Activated CD4-positive, alpha-beta T cell treated with anti-CD3 and anti-CD28 coated beads, Interleukin-2, amount 50 U/mL, for 24 hours (primary cell): ENCODE data around the gene DPEP2.
"Not testable (repeated sequence)": the region's sequence is repeated elsewhere in the genome, so short reads cannot be mapped to it uniquely, and the experiment has no call there.

Experiments
- DNase-seq, 2 donors: peaks; one replicate each; pipeline ENCODE4 v3.0.0-alpha.2; 2020; ENCODE audit warnings: low read depth in 1 of 2, low spot score in 1 of 2

The DPEP2 gene

DNA sequence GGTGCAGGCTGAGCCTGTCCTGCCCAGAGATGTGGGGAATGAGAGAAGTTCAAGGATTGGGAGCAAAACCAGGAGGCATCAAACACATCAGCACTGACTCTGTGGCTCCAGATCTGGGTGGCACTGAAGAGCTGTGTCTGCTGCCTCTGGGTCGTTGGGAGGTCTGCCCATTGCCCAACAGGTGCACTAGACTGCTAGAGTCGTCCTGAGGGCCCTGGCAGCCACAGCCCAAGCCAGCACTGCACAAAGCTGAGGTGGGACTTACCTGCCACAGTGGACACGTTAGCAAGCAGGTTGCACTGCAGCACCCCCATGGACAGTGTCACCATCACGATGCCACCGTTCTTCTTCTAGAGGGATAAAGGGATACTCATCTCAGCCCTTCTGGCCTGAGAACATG lies 22.3 kb downstream of the DPEP2 start:
- DNase-seq: no peak

DNA sequence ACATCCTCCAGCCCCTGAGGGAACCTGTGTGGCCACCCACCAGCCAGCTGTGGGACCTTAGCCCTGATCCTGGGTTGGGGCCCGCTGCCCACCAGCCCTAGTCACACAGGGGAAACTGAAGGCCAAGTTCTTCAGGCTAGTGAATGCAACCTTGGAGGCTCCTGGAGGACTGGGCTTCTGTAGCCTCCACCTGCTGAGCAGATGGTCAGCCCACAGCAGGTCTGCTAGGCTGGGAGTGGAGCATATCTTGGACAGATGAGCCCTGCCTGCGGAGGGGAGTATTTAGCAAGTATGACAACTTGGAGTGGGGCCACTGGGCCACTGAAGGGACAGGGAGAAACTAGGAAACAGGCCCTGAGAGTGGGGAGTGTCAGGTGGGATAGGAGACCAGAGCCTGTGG lies 23.1 kb downstream of the DPEP2 start:
- no peak for DNase-seq

DNA sequence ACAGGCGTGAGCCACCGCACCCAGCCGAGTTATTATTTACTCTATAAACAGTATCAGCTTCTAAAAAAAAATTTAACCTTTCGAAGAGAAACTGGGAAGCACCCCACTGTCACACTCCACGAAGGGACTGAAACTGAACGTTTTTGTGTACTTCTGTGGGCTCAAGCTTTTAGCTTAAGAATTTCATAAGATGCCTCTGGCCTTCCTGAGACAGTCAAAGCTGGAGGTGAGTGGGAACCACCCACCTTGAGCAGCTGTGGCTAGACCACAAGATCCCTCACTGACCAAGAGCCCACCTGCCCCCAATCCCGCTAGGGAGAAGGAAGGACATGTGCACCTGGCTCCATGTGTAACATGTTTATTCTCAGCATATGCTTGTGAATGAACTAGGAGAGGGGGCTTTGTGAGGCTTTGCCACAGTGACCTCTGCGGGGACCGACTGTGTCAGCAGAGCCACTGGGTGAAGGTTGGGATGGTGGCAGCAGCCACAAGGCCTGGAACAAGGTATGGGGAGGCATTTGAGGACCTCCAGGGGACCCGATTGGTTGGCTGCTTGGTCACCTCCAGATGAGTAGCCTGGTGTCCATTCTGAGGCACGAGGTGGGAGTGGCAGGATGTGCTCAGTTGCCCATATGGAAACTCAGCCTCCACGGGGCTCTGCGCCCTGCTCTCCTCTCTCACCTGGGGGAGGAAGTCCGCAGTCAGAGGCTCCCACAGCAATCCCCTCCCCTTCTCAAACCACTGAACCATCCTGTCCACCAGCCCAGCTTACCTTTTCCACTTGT lies 23.8 kb downstream of the DPEP2 start:
- no peak for DNase-seq

DNA sequence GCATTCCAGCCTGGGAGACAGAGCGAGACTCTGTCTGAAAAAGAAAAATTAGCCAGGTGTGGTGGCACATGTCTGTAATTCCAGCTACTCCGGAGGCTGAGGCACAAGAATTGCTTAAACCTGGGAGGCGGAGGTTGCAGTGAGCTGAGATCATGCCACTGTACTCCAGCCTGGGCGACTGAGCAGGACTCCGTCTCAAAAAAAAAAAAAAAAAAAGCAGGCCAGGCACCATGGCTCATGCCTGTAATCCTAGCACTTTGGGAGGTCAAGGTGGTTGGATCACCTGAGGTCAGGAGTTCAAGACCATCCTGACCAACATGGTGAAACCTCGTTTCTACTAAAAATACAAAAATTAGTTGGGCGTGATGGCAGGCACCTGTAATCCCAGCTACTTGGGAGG lies 27.0 kb downstream of the DPEP2 start:
- DNase-seq: not testable (repeated sequence)

DNA sequence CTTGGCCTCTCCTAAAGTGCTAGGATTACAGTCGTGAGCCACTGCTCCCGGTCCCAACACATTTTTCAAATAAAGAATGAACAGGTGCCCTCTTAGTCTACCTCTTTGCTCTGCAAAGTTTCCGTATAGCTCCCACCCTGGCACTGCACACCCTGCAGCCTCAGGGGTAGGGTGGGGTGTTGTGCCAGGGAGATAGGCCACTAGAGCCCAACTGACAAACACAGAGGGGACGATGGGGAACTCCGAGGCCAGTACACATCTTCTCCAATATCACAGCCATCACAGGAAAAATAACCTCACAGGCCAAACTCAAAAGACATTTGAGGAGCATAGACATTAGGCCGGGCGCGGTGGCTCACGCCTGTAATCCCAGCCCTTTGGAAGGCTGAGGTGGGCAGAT lies 28.2 kb downstream of the DPEP2 start:
- no peak for DNase-seq

DNA sequence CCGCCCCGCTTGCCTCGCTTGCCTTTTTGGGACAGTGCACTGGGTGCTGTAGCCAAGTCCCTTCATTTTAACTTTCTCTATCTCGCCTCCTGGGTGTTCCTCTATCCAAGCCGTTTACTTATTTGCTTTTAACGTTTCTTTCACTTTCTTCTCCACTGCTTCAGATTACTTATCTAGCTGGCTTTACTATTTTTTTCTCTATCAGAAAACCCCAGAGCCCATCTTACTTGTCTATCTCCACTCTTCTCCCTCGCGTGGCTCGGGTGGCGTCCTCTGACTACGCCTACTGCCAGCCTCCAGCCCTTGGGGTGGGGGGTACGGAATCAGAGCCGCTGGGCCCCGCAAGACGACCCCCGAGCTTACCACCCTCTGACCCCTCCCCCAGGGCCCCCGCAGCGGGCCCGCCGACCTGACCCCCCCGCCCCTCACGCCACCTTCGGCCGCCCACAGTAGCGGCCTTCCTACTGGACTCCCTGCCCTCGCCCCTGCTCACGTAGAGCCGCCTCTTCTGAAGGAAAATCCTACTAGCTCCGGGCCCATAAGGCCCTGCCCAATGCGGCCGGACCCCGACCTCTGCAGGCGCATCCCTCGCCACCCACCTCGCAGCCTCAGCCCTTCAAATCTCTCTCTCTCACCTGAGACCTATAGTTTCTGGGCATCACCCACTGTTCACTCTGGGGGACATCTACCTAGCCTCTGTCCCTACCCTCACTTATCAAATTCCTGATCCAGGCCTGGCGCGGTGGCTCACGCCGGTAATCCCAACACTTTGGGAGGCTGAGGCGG lies 29.8 kb downstream of the DPEP2 start:
- no peak for DNase-seq

DNA sequence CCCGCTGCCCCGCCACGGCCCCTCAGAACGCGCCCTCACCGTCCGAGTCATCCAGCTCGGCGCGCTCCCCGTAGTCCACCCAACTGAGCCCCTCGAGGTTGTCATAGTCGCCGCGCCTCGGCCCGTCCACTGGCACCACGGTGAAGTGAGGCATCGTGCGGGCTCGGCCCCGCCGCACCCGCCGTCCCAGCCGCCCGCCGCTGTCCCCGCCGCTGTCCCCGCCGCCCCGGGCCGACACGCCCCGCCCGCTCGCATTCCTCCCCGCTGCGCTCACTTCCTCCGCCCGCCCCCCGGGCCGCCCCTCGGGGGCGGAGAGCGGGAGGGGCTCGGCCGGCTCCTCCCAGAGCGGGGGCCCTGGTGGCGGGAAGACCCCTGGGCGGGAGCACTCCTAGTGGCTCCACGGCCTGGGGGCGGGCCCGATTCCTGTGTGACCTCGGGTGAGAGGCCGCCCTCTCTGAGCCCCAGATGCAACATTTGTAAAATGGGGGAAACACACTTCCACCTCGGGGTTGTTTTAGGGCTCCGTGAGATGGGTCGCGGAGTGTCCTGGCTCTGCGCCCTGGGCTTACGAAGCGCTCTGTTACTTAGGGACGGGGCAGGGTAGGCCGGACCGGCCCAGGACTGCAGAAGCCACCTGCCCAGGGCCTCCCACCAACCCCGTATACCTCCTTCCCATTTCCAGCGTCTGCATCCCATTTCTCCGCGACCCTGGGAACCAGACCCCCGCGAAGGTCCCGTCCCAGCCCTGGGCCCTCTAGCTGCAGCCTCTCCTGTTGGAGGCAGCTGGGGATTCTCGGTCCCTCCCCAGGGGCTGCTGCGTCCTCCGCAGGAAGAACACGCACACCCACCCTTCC lies 30.7 kb downstream of the DPEP2 start, which contains the start of gene SLC12A4:
Gene SLC12A4, minus strand, starts transcription at position 238 of the 854 bp plus-strand sequence. Its CDS starts 84 bp downstream, at position 154.
- peak; percentile 68 to 79 for DNase-seq

DNA sequence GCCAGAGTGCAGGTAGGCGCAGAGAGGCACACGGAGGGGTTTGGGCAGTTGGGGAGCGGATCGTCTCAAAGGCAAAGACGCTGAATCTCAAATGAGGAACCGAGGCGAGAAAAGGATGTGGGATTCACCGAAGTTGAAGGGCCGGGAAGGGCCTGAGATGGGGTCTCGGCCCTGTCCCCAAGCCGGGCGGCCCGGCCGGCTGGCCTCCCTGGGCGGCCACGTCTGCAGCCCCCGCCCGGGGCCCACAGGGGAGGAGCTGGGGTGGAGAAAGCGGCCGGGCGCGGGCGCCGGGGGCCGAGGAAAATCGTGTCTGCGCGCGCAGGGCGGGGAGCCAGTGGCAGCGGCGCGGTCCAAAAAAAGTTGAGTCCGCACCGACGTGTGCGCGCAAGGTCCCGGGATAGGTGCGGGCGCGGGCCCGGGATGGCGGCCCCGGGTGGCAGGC lies 31.3 kb downstream of the DPEP2 start:
- no peak for DNase-seq

DNA sequence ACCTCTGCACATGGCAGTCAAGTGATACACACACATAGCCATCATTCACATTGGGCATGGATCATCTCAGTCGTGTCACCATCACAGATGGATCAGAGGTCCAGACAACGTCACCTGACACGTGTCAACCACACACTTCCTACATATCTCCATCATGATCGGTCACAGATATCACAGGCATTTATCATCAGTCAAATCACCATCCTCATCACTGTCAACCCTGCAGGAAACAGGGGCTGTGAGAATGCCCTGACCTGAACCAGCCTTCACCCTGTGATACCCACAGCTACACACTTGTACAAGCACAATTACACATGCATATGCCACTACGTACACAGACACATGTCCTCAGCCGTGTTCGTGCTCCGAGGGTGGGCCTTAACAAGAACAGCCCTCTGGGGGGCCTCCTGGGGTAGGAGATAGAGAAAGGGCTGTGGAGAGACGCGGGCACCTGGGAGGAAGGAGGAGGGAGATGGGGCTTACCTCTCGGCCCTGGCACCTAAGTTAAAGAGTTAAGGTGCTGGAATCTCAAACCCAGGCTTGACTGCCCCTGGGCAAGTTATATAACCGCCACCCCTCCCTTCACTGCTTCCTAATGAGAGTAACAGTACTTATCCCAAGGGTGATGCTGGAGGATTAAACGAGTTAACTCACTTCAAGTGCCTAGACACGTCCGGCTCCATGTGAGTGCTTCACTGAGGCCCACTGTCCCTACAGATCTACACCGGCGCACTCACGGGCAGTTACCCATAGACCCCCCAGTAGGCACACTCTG lies 31.9 kb downstream of the DPEP2 start:
- DNase-seq: no peak

DNA sequence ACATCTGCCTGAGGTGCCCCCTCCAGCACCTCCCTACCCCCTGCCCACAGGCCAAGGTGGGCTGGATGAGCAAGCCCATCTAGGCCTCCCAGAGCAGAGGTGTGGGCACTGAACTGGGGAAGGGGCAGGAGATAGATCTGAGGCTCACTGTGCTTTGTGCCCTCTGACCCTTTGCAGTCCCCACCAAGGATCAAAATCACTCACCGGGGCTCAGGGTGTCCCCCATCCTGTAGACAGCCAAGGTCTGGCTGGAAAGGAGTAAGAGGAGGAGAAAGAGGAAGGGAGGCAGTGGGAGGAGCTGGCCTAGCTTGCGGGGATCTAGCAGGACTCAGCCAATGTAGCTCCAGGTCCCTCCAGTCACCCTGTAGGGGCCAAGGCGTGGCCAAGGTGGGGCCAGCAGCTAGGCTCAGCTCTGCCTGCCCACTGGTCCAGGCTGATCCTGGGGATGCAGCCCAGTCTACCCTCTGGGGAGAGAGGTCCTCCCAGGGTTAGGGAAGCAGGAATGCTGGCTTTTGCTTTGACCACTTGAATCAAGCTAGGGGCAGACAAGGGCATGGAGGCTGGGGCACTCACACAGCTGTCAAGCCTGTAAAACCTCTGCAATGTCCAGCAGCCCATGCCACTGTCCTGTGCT lies 32.6 kb downstream of the DPEP2 start:
- DNase-seq: no peak

DNA sequence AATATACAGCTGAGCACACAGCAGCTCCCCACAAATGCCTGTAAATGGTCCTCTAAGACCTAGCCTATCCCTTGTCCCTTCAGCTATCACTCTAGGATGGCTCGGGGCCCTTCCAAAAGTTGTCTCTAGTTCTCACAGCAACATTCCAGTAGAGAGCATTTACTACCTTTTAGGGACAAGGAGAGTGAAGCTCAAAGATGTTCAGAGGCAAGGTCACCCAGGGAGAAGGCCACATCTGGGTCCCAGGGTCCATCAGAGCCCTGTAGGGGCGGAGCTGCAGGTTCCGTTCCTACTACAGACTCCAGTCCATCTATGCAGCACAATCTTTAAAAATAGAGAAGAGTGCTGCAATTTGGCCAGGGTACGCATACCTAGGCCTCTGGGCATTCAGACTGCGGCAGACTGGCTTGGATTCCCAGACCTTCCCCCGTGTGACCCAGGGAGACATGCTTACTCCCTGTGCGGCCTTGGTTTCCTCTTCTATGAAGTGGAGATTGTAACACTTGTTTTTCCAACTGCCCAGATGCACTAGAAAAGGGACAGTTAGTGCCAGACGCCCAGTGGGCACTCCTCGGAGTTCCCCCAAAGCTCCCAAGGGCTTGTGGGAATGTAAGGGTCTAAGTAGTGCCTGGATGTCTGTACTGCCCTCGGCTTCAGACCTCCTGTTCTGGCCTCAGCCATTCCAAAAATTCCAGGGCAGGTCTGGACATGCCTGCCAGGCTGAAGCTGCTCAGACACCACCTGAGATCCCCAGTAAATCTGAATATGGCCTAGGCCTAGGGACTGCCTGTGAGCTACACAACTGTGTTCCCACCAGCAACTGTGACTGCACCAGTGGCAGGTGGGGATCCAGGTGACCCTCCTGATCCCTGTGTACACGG lies 33.4 kb downstream of the DPEP2 start:
- no peak for DNase-seq

DNA sequence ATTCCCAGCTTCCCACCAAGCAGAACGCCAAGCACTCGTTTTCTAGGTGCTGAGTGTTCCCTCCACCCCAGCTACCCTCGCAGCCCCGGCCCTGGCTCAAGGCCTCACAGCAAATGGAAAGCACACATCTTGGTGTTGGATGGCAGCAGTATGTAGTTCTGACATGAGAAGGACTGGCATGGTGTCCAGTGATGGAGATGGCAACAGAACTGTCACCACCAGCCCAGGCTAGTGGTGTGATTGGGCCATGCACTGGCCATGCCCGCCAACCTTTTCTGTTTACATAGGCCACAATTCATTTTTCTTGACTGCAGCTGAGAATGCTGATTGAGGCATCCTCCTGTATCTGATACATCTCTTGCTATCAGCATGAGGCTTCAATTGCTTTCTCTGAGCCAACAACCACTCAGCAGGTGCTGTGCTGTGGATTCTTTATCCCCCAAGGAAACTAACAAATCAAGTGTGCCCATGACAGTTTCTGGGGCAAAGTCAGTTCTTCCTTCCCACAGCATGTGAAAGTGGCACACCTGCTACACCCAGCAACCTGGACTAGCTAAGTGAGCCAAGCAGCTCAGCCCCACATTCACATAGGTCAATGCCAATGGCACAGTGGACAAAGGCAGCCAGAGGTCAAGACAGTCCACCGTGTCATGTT lies 34.7 kb downstream of the DPEP2 start:
- DNase-seq: no peak

DNA sequence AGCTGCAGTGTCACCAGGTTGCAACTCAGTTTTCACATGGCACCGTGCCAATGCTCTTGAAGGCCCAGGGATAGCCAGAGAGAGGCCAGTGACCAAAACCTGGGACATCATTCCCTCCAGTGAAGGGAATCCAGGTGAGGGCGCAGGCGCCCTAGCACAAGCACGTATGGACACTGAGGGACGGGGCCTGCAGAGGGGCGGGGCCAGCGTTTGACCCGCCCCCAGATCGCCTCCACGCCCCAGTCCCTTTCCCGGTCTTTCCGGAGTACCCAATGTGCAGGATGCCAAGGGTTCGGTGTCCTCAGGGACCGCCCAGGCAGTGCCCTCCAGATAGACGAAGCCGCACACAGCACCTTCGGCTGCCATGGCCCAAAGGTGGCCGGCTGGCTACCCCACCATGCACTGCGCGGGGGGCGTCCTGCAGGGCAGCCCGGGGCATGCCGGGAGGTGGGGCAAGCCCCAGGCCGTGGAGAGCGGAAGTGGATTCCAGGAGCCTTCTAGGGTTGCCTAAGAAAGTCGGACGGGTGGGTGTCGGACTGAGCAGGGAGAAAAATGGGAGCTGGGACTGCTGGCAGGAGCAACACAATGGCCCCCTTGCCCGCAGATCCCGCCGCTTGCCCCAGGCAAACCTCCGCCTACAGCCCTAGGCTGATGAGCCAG lies 35.5 kb downstream of the DPEP2 start:
- DNase-seq: no peak

DNA sequence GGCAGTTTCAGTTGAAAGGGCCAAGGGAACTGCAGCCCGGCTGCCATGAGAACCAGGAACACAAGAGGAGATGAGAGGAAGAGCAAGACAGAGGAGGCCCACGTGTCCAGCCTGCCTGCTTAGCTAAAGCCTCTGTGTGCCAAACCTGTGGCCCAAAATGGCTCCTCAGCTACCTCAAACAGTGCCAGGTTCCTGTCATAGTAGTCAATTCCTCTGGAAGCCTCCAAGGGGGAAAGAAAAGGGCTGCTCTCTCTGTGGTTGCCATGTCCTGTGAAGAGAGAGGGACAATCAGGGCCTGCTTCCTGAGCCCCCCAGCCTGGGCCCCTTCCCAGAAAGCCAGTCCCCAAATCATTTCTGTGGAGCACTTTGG lies 36.0 kb downstream of the DPEP2 start:
- DNase-seq: no peak

DNA sequence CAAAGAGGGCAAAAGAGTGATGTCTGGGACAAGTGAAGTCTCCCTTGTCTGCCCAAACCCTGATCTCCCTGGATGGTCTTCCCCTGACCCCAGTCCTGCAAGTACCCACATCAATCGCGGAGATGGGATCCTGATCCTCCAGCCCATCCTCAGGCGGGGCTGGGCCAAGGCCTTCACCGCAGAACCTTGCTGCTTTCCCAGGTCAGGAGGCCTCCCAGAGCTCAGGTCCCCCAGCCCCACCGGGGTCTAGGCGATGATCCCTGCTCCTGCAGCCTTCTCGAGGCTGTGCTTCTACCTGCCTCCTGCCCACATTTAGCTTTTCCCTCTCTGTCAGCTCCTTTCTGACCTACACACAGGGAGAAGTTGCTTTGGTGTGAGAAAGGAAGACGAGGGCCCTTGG lies 37.1 kb downstream of the DPEP2 start:
- no peak for DNase-seq

DNA sequence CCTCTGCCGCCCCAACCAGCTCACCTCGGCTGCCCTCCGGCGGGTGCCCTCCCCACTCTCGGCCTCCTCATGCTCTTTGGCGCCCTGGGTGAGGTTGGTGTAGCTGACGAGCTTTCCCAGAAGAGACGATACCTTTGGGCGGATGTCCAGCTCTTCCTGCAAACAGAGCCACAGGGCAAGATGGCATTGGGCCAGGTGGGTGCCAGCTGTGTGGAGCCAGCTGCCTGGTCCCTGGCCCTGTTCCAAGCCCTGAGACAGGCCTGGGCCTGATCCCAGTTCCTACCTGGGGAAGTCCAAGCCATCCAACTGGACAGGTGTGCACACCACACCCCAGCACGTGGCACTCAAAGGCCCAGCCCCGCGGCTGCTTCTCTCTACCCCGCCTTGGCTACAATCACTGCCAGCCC lies 37.7 kb downstream of the DPEP2 start:
- no peak for DNase-seq

DNA sequence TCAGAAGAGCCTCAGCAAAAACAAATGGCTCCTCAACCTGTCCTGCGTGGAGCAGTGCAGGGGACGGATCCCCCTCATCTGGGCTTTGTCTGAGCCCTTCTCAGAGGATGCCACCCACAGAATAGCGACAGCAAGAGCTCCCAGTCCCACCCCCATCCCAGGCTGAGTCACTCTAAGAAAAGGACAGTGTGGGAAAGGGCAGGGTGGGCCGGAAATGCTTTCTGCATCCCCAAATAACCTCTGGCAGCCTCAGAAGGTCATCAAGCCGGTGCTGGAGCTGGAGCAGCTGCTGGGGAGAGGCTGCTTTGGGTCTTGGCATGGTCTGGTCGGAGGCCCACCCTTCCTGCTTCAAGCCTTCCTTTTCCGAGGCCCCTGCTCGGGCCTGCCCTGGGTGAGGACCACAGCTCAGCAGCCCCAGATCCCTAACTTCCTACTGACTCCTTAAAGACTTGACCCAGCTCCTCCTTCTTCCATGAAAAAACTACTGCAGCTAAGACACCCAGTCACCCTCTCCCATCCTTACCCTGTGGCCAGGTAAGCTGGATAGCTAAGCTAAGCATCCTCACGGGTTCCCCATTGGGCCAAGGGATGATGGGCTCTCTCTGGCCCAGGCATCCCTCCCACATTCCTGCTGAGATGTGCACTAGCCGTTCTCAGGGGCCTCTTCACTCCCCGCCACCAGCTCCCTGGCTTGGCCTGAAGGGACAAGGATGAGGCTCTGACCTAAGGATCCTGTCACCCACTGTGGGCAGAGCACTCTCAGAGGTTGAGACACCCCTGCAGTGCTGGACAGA lies 39.6 kb downstream of the DPEP2 start:
- DNase-seq: no peak
